ENCODE data around the gene ARL4D. TPM values are rescaled to one million over a fixed set of nuclear protein-coding genes. Genes with fewer than 3 reads are reported as not detected.

The ARL4D gene
- total and polyA plus RNA-seq, 2 experiments from 2014 or later, result 23.0 to 49.4 TPM

- H3K27ac ChIP-seq, result no peak overlapping the region
- 80 to 85% methylated on average over 5 of the region's 5 CpGs for WGBS, 2 experiments (ENCODE audit: low coverage in 1 of 2, low lambda C conversion rate in 2 of 2, missing lambda C conversion rate in 2 of 2)
- no peak overlapping the region for H3K4me2 ChIP-seq (ENCODE audit: unreplicated experiment)
- H3K27me3 ChIP-seq (replicated peaks; ENCODE audit: insufficient read depth), result no peaks in the 10 kb centered on the region
- no peaks in the 10 kb centered on the region for H3K79me2 ChIP-seq (ENCODE audit: insufficient read depth)
- H2AFZ ChIP-seq, result no peak overlapping the region
- TF ChIP-seq EZH2phosphoT487 (IDR thresholded peaks at IDR 0.05; ENCODE audit: insufficient read depth, low read depth), result no peak
- TF ChIP-seq EZH2 (IDR thresholded peaks at IDR 0.05; ENCODE audit: insufficient read depth, poor library complexity, severe bottlenecking), result no peak
- no peaks in the 10 kb centered on the region for H3K36me3 ChIP-seq (ENCODE audit: low read depth)
- no peak overlapping the region for H3K4me3 ChIP-seq
- no peaks in the 10 kb centered on the region for H3F3A ChIP-seq (ENCODE audit: insufficient read depth)
- no peaks in the 10 kb centered on the region for H4K20me1 ChIP-seq (ENCODE audit: insufficient read depth)
- no peaks in the 10 kb centered on the region for H3K9me3 ChIP-seq (ENCODE audit: low read depth)
- no peaks in the 10 kb centered on the region for H3K4me1 ChIP-seq (ENCODE audit: insufficient read depth)
- H3K9ac ChIP-seq, result no peak overlapping the region
- no peaks in the 10 kb centered on the region for H3K9me2 ChIP-seq (ENCODE audit: insufficient read depth)
- no peak for DNase-seq
- in situ Hi-C loops (cut with MboI), result no loop called here
Measured at GRCh38 chr17:43381621-43382020, 17.2 kb upstream of the ARL4D start.

- no peaks in the 10 kb centered on the region for H3K9me2 ChIP-seq (ENCODE audit: insufficient read depth)
- no peak overlapping the region for H3K4me3 ChIP-seq
- H3K4me2 ChIP-seq (ENCODE audit: unreplicated experiment), result no peak overlapping the region
- in situ Hi-C loops (cut with MboI), result no loop called here
- H3F3A ChIP-seq (ENCODE audit: insufficient read depth), result no peaks in the 10 kb centered on the region
- H3K9me3 ChIP-seq (ENCODE audit: low read depth), result no peaks in the 10 kb centered on the region
- no peaks in the 10 kb centered on the region for H3K79me2 ChIP-seq (ENCODE audit: insufficient read depth)
- no peak overlapping the region for H2AFZ ChIP-seq
- no peaks in the 10 kb centered on the region for H3K27me3 ChIP-seq (replicated peaks; ENCODE audit: insufficient read depth)
- no peaks in the 10 kb centered on the region for H4K20me1 ChIP-seq (ENCODE audit: insufficient read depth)
- H3K27ac ChIP-seq, result no peak overlapping the region
- no peak overlapping the region for H3K9ac ChIP-seq
- TF ChIP-seq EZH2 (IDR thresholded peaks at IDR 0.05; ENCODE audit: insufficient read depth, poor library complexity, severe bottlenecking) (no peak), EZH2phosphoT487 (IDR thresholded peaks at IDR 0.05; ENCODE audit: insufficient read depth, low read depth) (no peak)
- no peak for DNase-seq
- H3K4me1 ChIP-seq (ENCODE audit: insufficient read depth), result no peaks in the 10 kb centered on the region
- 92 to 97% methylated on average over 2 of the region's 2 CpGs for WGBS, 2 experiments (ENCODE audit: low coverage in 1 of 2, low lambda C conversion rate in 2 of 2, missing lambda C conversion rate in 2 of 2)
- no peaks in the 10 kb centered on the region for H3K36me3 ChIP-seq (ENCODE audit: low read depth)
Measured at GRCh38 chr17:43382776-43383175, 16.0 kb upstream of the ARL4D start.

- Histone ChIP-seq H3K79me2 (ENCODE audit: insufficient read depth) (no peaks in the 10 kb centered on the region), H3K36me3 (ENCODE audit: low read depth) (no peaks in the 10 kb centered on the region), H3F3A (ENCODE audit: insufficient read depth) (no peaks in the 10 kb centered on the region), H3K4me3 (no peak overlapping the region), H3K27ac (no peak overlapping the region), H3K4me2 (ENCODE audit: unreplicated experiment) (no peak overlapping the region), H3K9me2 (ENCODE audit: insufficient read depth) (no peaks in the 10 kb centered on the region), H3K4me1 (ENCODE audit: insufficient read depth) (no peaks in the 10 kb centered on the region), H3K9me3 (ENCODE audit: low read depth) (no peaks in the 10 kb centered on the region), H2AFZ (no peak overlapping the region), H4K20me1 (ENCODE audit: insufficient read depth) (no peaks in the 10 kb centered on the region), H3K9ac (no peak overlapping the region), H3K27me3 (replicated peaks; ENCODE audit: insufficient read depth) (no peaks in the 10 kb centered on the region)
- 78 to 89% methylated on average over 3 of the region's 3 CpGs for WGBS, 2 experiments (ENCODE audit: low coverage in 1 of 2, low lambda C conversion rate in 2 of 2, missing lambda C conversion rate in 2 of 2)
- TF ChIP-seq EZH2 (IDR thresholded peaks at IDR 0.05; ENCODE audit: insufficient read depth, poor library complexity, severe bottlenecking) (no peak), EZH2phosphoT487 (IDR thresholded peaks at IDR 0.05; ENCODE audit: insufficient read depth, low read depth) (no peak)
- no peak for DNase-seq
- in situ Hi-C loops (cut with MboI), result no loop called here
Measured at GRCh38 chr17:43383372-43383771, 15.4 kb upstream of the ARL4D start.

- no peaks in the 10 kb centered on the region for H3K9me2 ChIP-seq (ENCODE audit: insufficient read depth)
- H3K79me2 ChIP-seq (ENCODE audit: insufficient read depth), result no peaks in the 10 kb centered on the region
- DNase-seq, result no peak
- H3K4me3 ChIP-seq, result no peak overlapping the region
- H3K4me1 ChIP-seq (ENCODE audit: insufficient read depth), result no peaks in the 10 kb centered on the region
- H2AFZ ChIP-seq, result no peak overlapping the region
- H3K9ac ChIP-seq, result no peak overlapping the region
- peaks cover 3% of the 10 kb centered on the region; the same call in 1 of the 2 replicates for H3F3A ChIP-seq (ENCODE audit: insufficient read depth)
- no peaks in the 10 kb centered on the region for H3K9me3 ChIP-seq (ENCODE audit: low read depth)
- TF ChIP-seq EZH2 (IDR thresholded peaks at IDR 0.05; ENCODE audit: insufficient read depth, poor library complexity, severe bottlenecking) (no peak), EZH2phosphoT487 (IDR thresholded peaks at IDR 0.05; ENCODE audit: insufficient read depth, low read depth) (no peak)
- H4K20me1 ChIP-seq (ENCODE audit: insufficient read depth), result no peaks in the 10 kb centered on the region
- WGBS, 2 experiments (ENCODE audit: low coverage in 1 of 2, low lambda C conversion rate in 2 of 2, missing lambda C conversion rate in 2 of 2), result 48 to 50% methylated on average over 9 of the region's 9 CpGs
- no peak overlapping the region for H3K4me2 ChIP-seq (ENCODE audit: unreplicated experiment)
- H3K36me3 ChIP-seq (ENCODE audit: low read depth), result no peaks in the 10 kb centered on the region
- in situ Hi-C loops (cut with MboI), result no loop called here
- H3K27ac ChIP-seq, result no peak overlapping the region
- H3K27me3 ChIP-seq (replicated peaks; ENCODE audit: insufficient read depth), result no peaks in the 10 kb centered on the region
Measured at GRCh38 chr17:43383826-43384475, 14.8 kb upstream of the ARL4D start.
